HL-60 (cell line): ENCODE data around the gene WNT7A.

Experiments used
- DNase-seq, 2 experiments: peaks; one replicate each; pipeline ENCODE4 v3.0.0-alpha.2; 2010 to 2020; ENCODE audit warnings: low read depth in 1 of 2, low spot score in 1 of 2
- H3K27ac ChIP-seq: fragments of 250-450 bp; sonication (Bioruptor Pico); replicated peaks from 2 replicates; pipeline ENCODE4 v1.5.1; 2020; ENCODE audit warnings: mild to moderate bottlenecking, moderate library complexity
- H3K27me3 ChIP-seq: fragments of 250-450 bp; sonication (Bioruptor Pico); 2 replicates; pipeline ENCODE4 v1.5.1; 2021; ENCODE audit warnings: mild to moderate bottlenecking, moderate library complexity; ENCODE audit not compliant: insufficient read depth, poor library complexity, severe bottlenecking
- H3K4me3 ChIP-seq: replicated peaks from 2 replicates; pipeline ENCODE4 v1.5.1; 2011; ENCODE audit warnings: mild to moderate bottlenecking, control low read depth, low read length; ENCODE audit not compliant: insufficient read depth
- GABPA ChIP-seq: IDR thresholded peaks from 2 replicates; pipeline ENCODE4 v1.6.1; 2012; ENCODE audit warnings: low read depth
- POLR2AphosphoS5 ChIP-seq: IDR thresholded peaks from 2 replicates; pipeline ENCODE4 v1.6.1; 2012; ENCODE audit warnings: low read depth
- SPI1 ChIP-seq: IDR thresholded peaks from 2 replicates; pipeline ENCODE4 v1.6.1; 2012; ENCODE audit warnings: low read depth, mild to moderate bottlenecking, borderline replicate concordance
- TF ChIP-seq, protein P1 (sequence below): IDR thresholded peaks from one replicate; pipeline ENCODE4 v1.5.1; 2011; ENCODE audit warnings: low read length, control low read depth, inconsistent platforms; ENCODE audit not compliant: insufficient read depth
- TF ChIP-seq, protein P2 (sequence below): IDR thresholded peaks from 2 replicates; pipeline ENCODE4 v1.6.1; 2012; ENCODE audit warnings: low read depth; ENCODE audit not compliant: insufficient replicate concordance

WNT7A gene

DNA sequence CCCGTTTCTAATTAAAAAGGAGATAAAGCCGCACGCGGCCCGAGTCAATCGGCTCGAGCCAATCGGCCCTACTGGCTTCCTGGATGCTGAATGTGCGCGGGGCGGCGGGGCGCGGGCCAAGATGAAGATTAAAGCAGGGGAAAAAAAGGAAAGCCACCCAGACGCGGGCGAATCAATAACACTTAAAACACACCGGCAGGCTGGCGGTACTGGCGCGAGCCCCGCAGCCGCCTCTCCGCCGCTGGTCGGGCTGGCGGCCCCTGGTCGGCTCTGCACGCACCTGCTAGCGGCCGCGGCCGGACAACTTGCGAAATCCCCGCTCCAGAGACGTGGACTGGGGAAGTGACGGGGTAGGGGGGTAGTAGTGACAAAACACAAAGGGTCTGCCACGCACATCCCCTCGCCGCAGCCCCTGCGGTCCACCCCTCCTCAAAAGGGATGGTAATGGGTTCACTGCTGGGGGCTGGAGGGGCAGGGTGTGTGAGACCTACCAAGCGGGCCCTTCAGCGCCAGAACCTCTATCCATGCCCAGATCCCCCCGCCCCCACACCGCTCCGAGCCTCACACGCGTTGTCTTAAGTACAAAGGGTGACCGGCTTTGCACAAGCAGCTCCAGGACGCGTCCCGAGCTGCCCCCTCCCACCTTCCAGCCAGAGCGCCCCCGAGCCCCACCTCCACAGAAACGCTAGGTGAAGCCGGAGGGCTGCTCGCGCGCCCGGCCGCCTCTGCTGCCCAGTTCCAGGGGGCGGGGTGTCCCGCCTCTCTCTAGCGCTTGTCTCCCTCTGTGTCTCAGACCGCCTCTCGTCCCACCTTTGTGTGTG lies 1.4 kb downstream of the WNT7A start:
- no peak for TF ChIP-seq POLR2AphosphoS5
- no peak for TF ChIP-seq SPI1
- TF ChIP-seq, protein P1, sequence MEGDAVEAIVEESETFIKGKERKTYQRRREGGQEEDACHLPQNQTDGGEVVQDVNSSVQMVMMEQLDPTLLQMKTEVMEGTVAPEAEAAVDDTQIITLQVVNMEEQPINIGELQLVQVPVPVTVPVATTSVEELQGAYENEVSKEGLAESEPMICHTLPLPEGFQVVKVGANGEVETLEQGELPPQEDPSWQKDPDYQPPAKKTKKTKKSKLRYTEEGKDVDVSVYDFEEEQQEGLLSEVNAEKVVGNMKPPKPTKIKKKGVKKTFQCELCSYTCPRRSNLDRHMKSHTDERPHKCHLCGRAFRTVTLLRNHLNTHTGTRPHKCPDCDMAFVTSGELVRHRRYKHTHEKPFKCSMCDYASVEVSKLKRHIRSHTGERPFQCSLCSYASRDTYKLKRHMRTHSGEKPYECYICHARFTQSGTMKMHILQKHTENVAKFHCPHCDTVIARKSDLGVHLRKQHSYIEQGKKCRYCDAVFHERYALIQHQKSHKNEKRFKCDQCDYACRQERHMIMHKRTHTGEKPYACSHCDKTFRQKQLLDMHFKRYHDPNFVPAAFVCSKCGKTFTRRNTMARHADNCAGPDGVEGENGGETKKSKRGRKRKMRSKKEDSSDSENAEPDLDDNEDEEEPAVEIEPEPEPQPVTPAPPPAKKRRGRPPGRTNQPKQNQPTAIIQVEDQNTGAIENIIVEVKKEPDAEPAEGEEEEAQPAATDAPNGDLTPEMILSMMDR = no peak
- Histone ChIP-seq H3K4me3 (no peak overlapping the region), H3K27me3 (peaks cover 44% of the 10 kb centered on the region), H3K27ac (no peak overlapping the region)
- DNase-seq = no peak

DNA sequence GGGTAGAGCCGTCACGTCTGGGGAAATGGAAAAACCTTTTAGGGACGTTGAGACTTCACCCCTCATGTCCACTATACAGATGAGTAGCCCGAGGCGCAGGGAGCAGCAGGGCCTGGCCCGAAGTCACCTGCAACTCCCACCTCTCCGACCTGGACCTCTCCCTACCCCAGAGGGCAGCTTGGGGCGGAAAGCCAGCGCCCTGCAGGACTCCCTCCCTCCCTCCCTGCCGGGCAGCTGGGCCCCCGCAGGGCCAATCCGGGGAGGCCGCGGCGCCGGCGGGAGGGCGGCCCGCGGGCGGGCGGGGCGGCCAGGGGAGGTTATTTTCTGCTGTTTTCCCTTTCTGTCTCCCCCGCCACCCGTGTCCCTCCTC lies 2.0 kb downstream of the WNT7A start:
- TF ChIP-seq, protein P2, sequence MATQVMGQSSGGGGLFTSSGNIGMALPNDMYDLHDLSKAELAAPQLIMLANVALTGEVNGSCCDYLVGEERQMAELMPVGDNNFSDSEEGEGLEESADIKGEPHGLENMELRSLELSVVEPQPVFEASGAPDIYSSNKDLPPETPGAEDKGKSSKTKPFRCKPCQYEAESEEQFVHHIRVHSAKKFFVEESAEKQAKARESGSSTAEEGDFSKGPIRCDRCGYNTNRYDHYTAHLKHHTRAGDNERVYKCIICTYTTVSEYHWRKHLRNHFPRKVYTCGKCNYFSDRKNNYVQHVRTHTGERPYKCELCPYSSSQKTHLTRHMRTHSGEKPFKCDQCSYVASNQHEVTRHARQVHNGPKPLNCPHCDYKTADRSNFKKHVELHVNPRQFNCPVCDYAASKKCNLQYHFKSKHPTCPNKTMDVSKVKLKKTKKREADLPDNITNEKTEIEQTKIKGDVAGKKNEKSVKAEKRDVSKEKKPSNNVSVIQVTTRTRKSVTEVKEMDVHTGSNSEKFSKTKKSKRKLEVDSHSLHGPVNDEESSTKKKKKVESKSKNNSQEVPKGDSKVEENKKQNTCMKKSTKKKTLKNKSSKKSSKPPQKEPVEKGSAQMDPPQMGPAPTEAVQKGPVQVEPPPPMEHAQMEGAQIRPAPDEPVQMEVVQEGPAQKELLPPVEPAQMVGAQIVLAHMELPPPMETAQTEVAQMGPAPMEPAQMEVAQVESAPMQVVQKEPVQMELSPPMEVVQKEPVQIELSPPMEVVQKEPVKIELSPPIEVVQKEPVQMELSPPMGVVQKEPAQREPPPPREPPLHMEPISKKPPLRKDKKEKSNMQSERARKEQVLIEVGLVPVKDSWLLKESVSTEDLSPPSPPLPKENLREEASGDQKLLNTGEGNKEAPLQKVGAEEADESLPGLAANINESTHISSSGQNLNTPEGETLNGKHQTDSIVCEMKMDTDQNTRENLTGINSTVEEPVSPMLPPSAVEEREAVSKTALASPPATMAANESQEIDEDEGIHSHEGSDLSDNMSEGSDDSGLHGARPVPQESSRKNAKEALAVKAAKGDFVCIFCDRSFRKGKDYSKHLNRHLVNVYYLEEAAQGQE = no peak
- TF ChIP-seq SPI1 = no peak
- TF ChIP-seq, protein P1 = no peak
- TF ChIP-seq POLR2AphosphoS5 = no peak
- TF ChIP-seq GABPA = no peak
- H3K27ac ChIP-seq = no peak overlapping the region
- peaks cover 44% of the 10 kb centered on the region for H3K27me3 ChIP-seq
- DNase-seq = no peak
- no peak overlapping the region for H3K4me3 ChIP-seq

DNA sequence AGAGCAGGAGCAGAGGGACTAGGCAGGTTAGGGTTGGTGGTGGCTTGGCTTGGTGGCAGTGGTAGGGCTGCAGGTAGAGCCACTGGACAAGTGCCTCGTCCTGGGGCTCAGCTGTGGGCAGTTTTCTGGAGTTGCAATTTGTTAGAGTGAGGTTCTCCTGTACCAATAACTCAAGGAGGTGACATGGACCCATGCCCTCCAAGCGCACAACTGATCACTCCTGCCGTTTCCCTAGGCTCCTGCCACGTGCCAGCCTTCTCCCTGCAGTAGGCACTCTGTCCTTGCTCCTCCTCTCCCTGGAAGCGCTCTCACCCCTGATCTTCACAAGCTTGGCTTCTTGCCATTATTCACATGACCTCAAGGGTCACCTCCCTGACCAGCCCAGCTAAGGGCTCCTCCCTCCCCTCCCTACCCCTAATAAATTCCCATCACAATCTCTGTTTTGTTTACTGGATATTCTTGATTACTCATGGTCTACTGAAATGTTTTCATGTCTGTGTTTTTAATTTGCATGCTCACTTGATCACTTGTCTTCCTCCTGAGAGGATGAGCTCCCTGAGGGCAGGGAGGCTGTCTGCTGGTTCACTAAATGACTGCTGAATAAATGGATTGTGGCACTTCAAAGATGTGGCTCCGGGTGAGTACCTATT lies 3.3 kb downstream of the WNT7A start:
- H3K4me3 ChIP-seq = no peak overlapping the region
- DNase-seq = no peak
- no peak overlapping the region for H3K27ac ChIP-seq
- peaks cover 42% of the 10 kb centered on the region for H3K27me3 ChIP-seq
- TF ChIP-seq, protein P1 = no peak
- TF ChIP-seq GABPA (no peak), POLR2AphosphoS5 (no peak)
- TF ChIP-seq, protein P2 = no peak
